Panc1 (cell line): ENCODE results near the gene PHYH. TPM values are rescaled to one million over a fixed set of nuclear protein-coding genes. Genes with fewer than 3 reads are reported as not detected.

Experiments
- ATAC-seq: fragments of 200-7000 bp; cut with Tn5 transposase; 2 replicates; pipeline ENCODE4 v1.9.1; 2020; ENCODE audit warnings: mild to moderate bottlenecking, moderate library complexity
- BruUV-seq: library from RNA; stranded (reverse); fragments of 400-500 nt; replicated peaks from 2 replicates; lab custom pipeline; 2021; lab: Mats Ljungman, UMichigan
- CTCF ChIA-PET: fragments of 300-600 bp; sonication (Branson Sonifier 250); formaldehyde crosslinking; loops from one replicate; lab custom pipeline; 2022; ENCODE audit warnings: antibody characterized with exemption; lab: Charles Lee
- POLR2A ChIA-PET: fragments of 300-600 bp; sonication (Branson Sonifier 250); formaldehyde crosslinking; loops from one replicate; lab custom pipeline; 2022; ENCODE audit warnings: antibody characterized with exemption; lab: Charles Lee
- DNase-seq: peaks from one replicate; pipeline ENCODE4 v3.0.0-alpha.2; 2010; ENCODE audit warnings: low read depth, low spot score
- H3K27ac ChIP-seq: 2 replicates; pipeline ENCODE4 v1.5.1; 2011; ENCODE audit warnings: mild to moderate bottlenecking, low read length, inconsistent platforms
- H3K27me3 ChIP-seq: fragments of 200-500 bp; sonication (Bioruptor generic); 2 replicates; pipeline ENCODE4 v1.6.0; 2014; ENCODE audit warnings: low read length, inconsistent platforms; ENCODE audit not compliant: control insufficient read depth, insufficient read depth
- H3K36me3 ChIP-seq: fragments of 200-500 bp; sonication (Bioruptor generic); 2 replicates; pipeline ENCODE4 v1.5.1; 2014; ENCODE audit warnings: inconsistent platforms, mild to moderate bottlenecking, low read length, moderate library complexity; ENCODE audit not compliant: control insufficient read depth, insufficient read depth
- H3K4me1 ChIP-seq: 2 replicates; pipeline ENCODE4 v1.5.1; 2011; ENCODE audit warnings: inconsistent platforms, mild to moderate bottlenecking, low read length, moderate library complexity; ENCODE audit not compliant: control insufficient read depth, insufficient read depth
- H3K4me3 ChIP-seq, 2 experiments: 2 replicates each; pipeline ENCODE4 v1.5.1; 2011 to 2012; ENCODE audit warnings: low read depth in 2 of 2, low read length in 2 of 2, mild to moderate bottlenecking in 2 of 2, inconsistent platforms in 1 of 2, moderate library complexity in 1 of 2
- H3K9me3 ChIP-seq: fragments of 200-500 bp; sonication (Bioruptor generic); 2 replicates; pipeline ENCODE4 v1.5.1; 2014; ENCODE audit warnings: low read depth, mild to moderate bottlenecking, inconsistent platforms, low read length, moderate library complexity; ENCODE audit not compliant: control insufficient read depth, insufficient read depth
- CTCF ChIP-seq: fragments of 450-650 bp; IDR thresholded peaks from 2 replicates; pipeline ENCODE4 v1.5.1; 2017; ENCODE audit warnings: mild to moderate bottlenecking
- POLR2AphosphoS5 ChIP-seq: IDR thresholded peaks from 2 replicates; pipeline ENCODE4 v1.6.1; 2012; ENCODE audit warnings: mild to moderate bottlenecking, low read depth, low read length, moderate library complexity
- REST ChIP-seq, 2 experiments: IDR thresholded peaks; 2 replicates each; pipeline ENCODE4 v1.6.1; 2011 to 2012; ENCODE audit warnings: low read depth in 2 of 2, control low read depth in 1 of 2, low read length in 1 of 2, mild to moderate bottlenecking in 1 of 2, moderate library complexity in 1 of 2; ENCODE audit not compliant: insufficient read depth in 1 of 2
- SIN3A ChIP-seq: IDR thresholded peaks from 2 replicates; pipeline ENCODE4 v1.6.1; 2012; ENCODE audit warnings: low read depth, mild to moderate bottlenecking, low read length, moderate library complexity, borderline replicate concordance; ENCODE audit not compliant: insufficient read depth
- TCF7L2 ChIP-seq: IDR thresholded peaks from 2 replicates; pipeline ENCODE4 v1.6.1; 2011; ENCODE audit warnings: mild to moderate bottlenecking, low read depth, low read length, inconsistent platforms
- in situ Hi-C: cut with HindIII; loops from 2 replicates; pipeline ENCODE4 v1.10.0; 2016; ENCODE audit warnings: low sequenced_read_pairs, low pct_unique_long_range_greater_than_20kb
- intact Hi-C: fragments of 100-400 bp; cut with micrococcal nuclease; formaldehyde crosslinking; loops from one replicate; pipeline ENCODE4 v1.10.0; 2022; ENCODE audit not compliant: unreplicated experiment
- total RNA-seq: library from RNA; stranded (reverse); gene quantifications from one replicate; pipeline ENCODE4 v1.2.1, GENCODE V29; 2021; ENCODE audit not compliant: unreplicated experiment

The PHYH gene
- total RNA-seq, 1 experiment from 2014 or later, result 41.3 TPM

GRCh38 chr10:13270877-13271551, 28.9 kb downstream of the PHYH start:
- CTCF ChIA-PET, result no interaction called here
- POLR2A ChIA-PET, result no interaction called here
- in situ Hi-C loops (no loop called here), intact Hi-C loops (no loop called here)
- Histone ChIP-seq H3K9me3 (no peaks in the 10 kb centered on the region), H3K4me3 (no peak overlapping the region), H3K36me3 (no peaks in the 10 kb centered on the region), H3K4me1 (no peaks in the 10 kb centered on the region), H3K27ac (no peak overlapping the region), H3K27me3 (no peaks in the 10 kb centered on the region)
- ATAC-seq, result no peak
- BruUV-seq, result no TSS peak
- TF ChIP-seq CTCF (no peak), TCF7L2 (no peak), POLR2AphosphoS5 (no peak), REST (IDR thresholded peaks at IDR 0.05; ENCODE audit: insufficient read depth in 1 of 2, low read depth in 2 of 2, low read length in 1 of 2) (no peak), SIN3A (no peak)
- DNase-seq, result no peak

- H3K4me3 ChIP-seq, result no peak overlapping the region
- intact Hi-C loops, result no loop called here
- CTCF ChIA-PET, result interaction anchor here (0.7 kb wide), 1 partner anchor 91 kb away, joined by 3 read pairs; no protein-coding TSS in a partner anchor
- H3K9me3 ChIP-seq, result no peaks in the 10 kb centered on the region
- DNase-seq (no peak), ATAC-seq (no peak)
- H3K27me3 ChIP-seq, result no peaks in the 10 kb centered on the region
- no peaks in the 10 kb centered on the region for H3K4me1 ChIP-seq
- in situ Hi-C loops, result no loop called here
- no peaks in the 10 kb centered on the region for H3K36me3 ChIP-seq
- BruUV-seq, result no TSS peak
- POLR2A ChIA-PET, result no interaction called here
- TF ChIP-seq TCF7L2, result no peak
- TF ChIP-seq SIN3A, result no peak
- no peak for TF ChIP-seq REST (IDR thresholded peaks at IDR 0.05; ENCODE audit: insufficient read depth in 1 of 2, low read depth in 2 of 2, low read length in 1 of 2)
- TF ChIP-seq POLR2AphosphoS5, result no peak
- TF ChIP-seq CTCF, result no peak
- H3K27ac ChIP-seq, result no peak overlapping the region
Measured at GRCh38 chr10:13268841-13269240, 31.0 kb downstream of the PHYH start.
